Activated T-helper 1 cell treated with Interleukin-2 at 50 U/mL for 16 hours (primary cell): ENCODE data around the gene IFITM1.
"Not testable (repeated sequence)": the region's sequence is repeated elsewhere in the genome, so short reads cannot be mapped to it uniquely, and the experiment has no call there.

Source experiments
- DNase-seq: peaks from one replicate; pipeline ENCODE4 v3.0.0-alpha.2; 2020; ENCODE audit warnings: low read depth

IFITM1 gene

DNA sequence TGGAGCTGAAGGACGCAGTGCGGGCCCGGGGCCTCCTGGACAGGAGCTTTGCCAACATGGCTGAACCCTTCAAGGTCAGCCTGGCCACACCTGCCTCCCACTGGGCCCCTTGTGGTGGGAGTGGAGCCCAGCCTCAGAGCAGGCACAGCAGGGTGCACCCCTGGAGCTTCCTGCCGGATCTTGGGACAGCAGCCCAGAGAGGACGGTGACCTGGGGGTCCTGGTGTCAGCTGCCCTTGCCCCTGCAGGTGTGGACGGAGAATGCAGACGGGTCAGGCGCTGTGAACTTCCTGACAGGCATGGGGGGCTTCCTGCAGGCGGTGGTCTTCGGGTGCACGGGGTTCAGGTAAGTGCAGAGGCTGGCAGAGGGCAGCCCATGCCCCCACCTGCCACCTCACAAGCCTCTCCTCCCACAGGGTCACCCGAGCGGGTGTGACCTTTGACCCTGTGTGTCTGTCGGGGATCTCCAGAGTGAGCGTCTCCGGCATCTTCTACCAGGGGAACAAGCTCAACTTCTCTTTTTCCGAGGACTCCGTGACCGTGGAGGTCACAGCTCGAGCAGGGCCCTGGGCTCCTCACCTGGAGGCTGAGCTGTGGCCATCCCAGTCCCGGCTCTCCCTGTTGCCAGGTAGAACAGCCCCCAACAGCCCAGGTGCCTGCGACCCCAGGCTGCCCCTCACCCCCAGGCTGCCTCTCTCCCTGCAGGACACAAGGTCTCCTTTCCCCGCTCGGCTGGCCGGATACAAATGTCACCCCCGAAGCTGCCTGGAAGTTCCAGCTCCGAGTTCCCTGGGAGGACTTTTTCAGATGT lies 19.8 kb upstream of the IFITM1 start:
- DNase-seq = no peak

DNA sequence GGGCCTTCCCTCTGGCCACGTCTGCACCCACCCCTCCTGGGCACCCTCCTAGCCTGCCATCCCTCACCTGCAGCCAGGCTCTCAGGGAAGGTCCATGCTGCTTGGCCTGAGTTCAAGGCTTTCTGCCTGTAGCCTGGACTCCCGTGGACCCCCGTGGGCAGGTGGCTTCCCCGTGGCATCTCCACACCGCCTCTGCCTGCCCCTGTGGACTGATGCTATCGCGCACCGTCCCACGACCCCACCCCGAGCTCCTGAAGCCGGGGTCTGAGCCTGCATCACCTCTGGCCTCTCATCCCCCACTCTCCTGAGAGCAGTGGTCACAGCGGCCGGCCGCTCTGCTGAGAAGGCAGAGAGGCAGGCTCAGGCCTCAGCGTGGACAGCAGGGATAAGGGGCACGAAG lies 19.1 kb upstream of the IFITM1 start:
- DNase-seq = no peak

DNA sequence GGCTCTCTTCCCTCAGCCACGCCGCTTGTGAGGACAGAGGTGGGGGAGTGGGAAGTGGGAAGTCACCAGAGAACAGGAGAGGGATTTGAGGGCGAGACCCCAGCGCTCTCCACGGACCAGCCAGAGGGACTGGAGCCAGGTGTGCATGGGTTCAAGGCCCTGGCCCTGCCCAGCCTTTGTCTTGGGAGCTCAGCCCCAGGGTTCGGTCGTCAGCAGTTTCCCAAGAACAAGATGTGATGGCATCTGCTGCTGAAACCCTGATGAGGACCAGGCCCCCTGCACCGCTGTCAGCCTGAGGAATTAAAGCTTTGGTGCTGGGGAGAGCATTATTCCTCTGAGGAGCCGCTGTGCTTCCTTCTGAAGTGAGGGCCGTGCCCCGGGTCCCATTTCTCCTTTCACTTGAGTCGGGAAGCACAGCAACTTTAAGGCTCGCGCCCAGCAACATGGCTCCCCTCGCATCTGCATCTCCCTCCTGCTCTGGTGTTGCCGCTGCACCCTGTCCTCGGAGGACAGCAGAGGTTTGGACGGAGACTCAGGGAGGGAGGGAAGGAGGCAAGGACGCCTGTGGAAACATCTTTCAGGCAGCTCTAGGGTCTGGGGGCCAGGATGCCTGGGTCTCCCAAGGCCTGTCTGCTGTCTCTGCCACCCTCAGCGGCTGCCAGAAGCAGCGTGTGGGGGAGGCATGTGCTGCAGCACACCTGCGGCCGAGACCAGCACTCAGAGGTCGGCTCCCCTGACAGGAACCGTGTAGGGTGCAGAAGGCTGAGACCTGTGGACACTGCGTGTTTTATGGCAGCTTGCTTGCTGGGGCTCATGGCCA lies 18.3 kb upstream of the IFITM1 start:
- no peak for DNase-seq

DNA sequence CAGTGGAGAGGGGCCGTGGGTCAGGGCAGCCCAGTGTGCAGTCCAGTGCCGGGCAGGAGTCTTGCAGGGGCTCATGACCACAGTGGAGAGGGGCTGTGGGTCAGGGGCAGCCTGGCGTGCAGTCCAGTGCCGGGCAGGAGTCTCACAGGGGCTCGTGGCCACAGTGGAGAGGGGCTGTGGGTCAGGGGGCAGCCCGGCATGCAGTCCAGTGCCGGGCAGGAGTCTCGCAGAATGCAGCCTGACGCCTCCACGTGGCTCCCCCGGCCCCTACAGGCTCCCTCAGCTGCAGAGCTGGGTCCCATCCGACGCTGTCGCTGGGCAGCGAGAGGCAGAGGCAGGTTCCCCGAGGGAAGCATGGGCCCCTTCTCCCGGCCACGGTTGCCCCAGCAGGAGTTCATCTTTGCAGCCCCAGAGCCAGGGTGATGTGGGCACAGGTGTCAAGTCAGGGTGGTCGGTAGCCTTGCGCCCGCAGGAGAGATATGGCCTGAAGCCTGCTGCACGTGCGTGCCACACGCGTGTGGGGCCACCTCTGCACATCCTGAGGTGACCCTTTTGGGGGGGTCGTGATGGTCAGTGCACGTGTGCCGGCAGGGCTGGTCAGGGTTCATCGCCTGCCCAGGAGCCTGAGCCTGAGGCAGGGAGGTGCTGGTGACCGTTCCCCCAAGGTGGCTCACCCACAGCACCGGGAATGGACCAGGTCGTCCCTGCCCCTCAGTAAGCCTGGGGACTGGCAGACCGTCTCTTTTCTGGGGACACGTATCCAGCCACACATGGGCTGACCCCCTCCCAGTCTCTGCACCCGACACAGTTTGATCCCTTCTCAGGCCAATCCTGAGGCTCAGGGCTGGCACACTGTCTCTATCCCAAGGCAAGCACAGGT lies 17.4 kb upstream of the IFITM1 start:
- DNase-seq = no peak

DNA sequence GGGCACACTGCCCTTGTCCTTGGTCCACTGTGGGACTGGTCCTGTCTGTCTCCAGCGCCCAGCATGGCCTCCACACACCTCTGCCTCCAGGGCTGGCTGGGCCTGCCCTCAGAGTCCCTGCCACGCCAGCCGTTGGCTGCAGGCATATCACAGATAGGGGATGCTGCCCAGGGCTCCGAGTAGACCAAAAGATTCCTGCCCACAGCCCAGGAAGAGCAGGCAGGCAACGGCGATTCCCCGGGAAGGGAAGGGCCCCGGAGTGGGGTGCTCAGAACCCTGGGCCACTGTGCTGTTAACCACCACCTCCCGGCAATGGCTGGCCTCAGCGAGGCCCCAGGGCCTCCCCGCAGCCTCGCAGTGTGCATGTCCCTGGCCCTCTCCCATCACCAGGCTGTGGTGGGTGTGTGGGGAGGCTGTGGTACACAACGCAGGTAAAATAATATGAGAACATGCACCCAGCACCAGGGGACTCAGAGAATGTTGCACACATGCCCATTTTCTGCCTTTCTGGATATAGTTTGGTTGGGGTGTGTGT lies 16.7 kb upstream of the IFITM1 start:
- no peak for DNase-seq

DNA sequence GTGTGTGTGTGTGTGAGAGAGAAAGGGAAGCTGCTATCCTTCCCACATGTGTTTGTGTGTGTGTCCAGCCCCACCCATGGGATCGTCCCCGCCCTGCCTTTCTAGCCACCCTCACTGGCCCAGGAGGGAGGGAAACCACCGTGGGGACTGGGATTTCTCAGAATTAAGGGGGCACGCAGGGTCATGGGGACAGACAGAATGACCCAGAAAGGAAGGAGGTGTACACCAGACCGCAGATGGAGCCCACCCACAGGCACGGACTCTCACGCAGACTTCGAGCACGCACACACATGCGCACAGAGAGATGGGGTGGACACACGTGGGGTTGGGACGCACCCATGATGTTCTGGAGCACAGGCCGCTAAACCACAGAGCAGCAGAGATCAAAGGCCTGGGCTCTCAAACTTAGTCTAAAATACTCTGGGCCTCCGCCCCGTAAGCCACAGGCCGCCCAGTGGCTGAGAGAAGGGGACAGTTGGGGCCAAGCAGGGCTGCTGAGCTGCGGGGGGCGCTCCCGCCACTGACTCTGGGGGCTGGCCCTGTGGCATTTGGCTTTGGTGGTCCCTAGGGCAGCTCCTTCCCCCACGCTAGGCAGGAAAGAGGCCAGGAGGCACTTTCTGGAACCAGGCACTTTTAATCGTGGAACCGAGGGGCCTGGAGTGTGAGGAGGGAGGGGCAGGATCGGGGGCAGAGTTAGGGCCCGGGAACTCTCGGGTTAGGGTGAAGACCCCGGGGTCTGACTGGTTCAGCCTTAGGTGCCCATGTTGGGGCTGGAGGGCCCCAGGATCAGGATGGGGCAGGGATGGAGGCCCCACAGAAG lies 16.0 kb upstream of the IFITM1 start:
- DNase-seq = no peak

DNA sequence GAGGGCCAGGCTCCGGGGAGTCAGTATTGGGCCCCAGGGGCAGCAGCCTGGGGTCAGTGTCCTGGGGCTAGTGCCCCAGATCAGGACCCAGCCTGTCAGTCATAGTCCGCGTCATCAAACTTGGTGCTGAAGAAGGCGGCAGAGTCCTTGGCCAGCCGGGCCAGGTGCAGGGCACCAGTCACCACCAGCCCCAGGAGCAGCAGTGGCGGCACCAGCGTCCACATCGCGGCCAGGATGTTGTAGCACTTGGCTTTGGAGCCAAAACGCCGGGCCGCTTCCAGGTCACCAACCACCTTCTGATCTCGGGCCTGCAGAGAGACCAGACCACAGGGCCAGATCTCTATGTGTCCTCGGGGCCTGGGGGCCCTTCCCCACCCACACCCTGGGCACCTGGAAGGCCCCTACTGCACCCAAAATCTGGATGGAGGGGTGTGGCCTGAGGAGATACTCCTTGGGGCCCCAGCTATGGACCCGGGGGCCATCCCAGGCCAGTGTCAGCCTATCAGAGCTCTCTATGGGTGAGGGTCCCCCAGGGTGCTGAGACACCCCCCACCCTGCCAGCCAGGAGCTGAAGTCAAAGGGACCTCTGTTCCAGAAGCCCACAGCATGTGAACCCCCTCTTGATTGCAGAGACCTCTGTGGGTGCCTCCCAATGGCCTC lies 15.3 kb upstream of the IFITM1 start:
- DNase-seq = no peak

DNA sequence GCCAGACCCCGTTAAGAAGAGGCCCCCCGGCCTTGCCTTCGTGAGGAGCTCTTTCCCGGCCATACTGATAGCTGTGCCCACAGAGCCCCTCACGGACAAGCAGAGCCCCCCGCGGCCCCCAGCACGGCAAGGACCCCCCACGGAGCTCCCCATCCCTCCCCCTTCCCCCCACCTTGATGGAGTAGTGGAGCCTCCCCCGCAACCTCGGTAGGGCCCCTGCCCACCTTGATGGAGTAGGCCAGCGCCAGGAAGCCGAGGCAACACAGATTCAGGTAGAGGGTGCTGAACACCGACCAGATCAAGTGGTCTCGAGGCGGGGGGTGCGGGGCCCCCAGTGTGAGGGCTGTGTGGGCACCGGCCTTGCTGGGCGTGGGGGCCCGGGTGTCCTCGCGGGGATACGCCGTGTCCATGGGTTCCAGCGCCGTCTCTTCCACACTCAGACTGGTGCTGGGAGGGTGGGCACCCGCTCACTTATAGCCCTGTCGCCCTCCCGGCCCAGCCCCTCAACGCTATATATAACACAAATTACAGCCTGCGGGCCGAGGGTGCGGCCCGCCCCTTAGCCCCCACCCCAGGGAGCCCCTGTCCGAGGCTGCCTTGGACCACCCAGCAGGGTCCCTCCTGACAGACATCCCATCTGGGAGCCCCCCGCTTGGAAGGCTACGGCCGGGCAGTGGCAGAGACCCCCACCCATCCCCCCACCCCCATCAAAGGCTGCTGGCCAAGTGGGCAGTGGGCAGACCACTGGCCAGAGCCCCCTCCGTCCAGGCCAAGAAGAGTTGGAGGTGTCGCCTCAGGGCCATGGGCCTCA lies 14.6 kb upstream of the IFITM1 start, which contains the start of gene IFITM5:
IFITM5 (minus strand) TSS at position 446 of the 811 bp plus-strand sequence; CDS start at position 410, 36 bp downstream.
- DNase-seq = no peak

DNA sequence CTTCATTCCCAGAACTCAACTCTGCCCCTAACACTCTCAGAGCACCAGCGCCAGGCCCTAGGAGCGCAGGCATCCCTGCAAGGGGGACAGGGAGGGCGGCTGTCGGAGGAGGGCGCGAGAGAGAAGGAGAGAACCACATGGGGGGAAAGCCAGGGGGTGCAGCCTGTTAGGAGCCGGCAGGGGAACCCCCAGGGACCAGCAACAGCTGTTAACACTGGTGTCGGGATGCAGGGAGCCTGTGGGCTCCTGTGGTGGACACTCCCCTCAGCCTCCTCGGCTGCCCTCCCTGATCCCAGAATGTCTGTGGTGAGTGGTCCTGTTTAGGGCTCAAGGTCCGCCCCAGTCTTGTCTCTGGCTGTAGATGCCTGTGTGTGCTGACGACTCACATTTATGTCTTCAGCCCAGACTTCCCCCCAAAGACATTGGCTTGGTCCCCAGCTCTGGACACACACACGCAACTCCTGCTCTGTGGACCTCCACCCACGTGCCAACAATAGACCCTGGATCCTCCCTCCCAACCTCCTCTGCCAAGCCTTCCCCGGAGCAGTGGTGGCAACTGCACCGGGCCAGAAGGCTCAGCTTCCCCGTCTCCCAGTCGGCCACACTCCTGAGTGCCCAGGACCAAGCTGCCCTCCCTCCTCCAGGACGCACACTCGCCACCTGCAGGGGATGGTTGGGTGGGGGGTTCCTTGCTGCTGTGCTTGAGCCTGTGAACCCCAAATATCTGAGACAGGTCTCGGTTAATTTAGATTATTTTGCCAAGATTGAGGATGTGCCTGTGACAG lies 13.7 kb upstream of the IFITM1 start:
- no peak for DNase-seq

DNA sequence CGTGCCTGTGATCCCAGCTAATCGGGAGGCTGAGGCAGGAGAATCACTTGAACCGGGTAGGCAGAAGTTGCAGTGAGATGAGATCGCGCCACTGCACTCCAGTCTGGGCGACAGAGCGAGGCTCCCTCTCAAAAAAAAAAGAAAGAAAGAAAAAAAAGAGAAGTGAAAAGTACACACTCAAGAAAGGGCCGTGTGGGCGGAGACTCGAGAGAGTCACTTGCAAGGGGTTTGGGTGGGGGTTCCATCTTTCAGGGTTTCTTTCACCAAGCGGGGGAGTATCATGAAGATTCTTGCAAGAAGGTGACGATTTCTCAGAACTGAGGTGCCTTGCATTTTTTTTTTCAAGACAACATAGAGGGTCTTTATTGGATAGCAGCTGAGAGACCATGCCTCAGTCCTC lies 10.5 kb upstream of the IFITM1 start:
- no peak for DNase-seq

DNA sequence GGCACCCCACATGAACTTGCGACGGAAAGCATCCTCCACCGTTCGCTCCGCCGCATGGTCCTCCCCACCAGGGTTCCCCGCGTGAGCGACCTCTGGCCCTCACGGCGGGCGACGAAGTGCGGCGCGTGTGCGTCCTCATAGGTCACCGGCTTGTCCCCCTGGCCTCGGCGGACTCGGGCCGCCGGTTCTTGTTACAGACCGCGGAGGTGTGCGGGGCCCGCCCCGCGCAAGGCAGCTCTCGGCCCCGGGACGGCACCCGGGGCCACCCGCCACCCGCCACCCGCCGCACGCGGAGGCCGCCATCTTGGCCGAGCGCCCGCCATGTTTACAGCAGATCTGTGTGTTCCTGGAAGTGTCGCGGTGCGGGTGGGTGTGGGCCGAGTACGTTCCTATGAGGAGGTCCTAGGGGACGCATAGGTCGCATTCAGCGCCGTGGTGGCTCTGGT lies 9.8 kb upstream of the IFITM1 start:
- no peak for DNase-seq

DNA sequence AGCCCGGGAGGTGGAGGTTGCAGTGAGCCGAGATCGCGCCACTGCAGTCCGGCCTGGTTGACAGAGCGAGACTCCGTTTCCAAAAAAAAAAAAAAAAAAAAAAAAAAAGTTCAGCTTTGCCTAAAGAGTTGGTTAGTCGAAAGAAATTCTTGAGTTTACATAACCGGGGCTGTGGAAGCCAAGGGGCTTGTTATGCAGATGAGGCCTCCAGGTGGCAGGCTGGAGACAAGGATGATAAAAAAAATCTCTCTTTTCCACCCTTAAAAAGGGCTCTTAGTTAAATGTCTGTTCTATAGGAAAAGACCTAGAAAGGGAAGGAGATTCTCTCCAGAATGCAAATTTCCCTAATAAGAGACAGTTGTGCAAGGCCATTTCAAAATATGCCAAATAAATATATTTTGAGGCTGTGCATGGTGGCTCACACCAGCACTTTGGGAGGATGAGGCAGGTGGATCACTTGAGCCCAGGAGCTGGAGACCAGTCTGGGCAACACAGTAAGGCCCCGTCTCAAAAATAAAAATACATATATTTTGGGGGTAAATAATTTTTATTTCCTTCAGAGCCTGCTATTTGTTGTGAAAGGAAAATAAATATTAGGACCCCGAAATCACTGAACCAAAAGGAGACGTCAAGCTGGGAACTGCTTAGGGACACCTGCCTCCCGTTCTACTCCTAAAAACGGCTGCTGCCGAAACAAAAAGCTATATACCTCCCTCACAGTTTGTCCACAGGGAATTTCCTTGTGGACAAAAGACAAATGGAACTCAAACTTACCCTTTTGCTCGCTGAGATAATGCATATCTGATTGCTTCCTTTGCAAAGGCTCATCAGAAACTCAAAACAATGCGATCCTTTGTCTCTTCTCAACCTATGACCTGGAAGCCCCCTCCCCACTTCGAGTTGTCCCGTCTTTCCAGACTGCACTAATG lies 8.7 kb upstream of the IFITM1 start:
- DNase-seq = no peak

DNA sequence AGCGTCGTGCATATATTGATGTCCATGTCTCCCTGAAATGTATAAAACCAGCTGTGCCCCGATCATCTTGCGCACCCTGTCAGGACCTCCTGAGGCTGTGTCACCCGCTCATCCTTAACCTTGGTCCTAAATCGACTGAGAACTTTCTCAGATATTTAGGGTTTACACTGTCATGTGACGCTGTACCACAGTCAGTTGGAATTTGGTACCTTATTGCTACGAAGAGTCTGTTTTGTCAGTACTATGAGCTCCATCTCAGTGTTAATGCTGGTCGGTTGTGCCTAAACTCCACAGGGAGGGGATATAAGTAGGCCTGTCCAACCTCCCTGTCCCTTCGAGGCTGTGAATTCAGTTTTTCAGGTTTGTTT lies 8.0 kb upstream of the IFITM1 start:
- DNase-seq = no peak

DNA sequence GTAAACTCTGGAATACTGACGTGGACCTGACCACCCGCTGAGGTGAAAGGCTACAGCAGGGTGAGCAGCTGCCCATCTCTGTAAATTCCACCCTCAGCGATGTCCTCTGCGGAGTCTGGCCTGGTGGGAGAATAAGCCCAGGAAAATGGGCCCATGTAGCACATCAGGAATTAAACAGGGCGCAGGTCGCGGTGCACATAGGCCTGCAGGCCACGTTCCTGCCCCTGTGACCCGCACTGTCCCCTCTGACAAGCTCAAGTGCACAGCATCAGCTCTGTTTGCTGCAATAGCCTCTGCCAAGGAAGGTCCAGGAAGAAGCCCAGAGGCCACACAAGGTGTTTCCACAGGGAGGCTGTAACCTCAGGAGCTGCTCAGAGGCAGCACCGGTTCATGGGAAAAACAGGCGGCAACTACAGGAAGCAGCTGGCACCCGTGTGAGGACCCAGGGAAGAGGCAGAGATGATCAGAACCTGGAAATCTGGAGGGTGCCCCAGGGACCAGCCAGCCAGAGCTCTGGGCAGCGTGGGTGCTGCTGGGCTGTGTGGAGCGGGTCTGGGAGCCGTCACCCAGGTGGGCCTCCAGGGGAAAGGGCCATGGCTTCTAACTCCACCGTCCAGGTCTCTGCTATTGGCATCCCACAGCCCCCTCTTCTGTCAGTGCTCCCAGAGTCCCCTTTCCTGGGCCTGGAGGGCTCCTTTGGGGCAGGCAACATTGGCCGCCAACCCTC lies 7.0 kb upstream of the IFITM1 start:
- DNase-seq = no peak

DNA sequence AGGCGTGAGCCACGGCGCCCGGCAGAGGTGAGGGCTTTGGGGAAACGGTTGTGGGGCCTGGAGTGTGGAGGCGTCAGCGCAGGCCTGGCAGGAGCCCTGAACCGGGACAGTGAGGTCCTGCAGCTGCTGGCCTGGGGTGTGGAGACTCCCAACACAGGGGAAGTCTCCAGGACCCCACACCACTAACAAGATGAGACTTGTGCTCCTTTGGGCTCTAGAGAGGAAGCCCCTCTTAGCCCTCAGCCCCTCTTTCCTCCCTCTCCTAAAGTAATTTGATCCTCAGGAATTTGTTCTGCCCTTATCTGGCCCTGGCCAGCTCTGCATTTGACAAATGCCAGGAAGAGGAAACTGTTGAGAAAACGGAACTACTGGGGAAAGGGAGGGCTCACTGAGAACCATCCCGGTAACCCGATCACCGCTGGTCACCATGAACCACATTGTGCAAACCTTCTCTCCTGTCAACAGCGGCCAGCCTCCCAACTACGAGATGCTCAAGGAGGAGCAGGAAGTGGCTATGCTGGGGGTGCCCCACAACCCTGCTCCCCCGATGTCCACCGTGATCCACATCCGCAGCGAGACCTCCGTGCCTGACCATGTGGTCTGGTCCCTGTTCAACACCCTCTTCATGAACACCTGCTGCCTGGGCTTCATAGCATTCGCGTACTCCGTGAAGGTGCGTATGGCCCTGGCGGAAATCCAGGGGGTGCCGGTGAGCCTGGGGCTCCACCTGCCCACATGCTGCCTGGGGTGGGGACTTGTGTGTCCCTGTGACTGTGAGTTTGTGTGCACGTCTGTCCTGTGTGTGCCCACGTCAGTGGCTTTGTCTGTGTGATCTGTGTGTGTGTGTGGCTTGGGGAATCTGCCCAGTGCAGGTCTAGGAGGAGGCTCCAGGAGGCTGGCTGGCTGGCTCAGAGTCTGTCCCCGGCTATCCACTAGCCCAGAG lies 5.8 kb upstream of the IFITM1 start, which contains the start of gene IFITM2:
IFITM2 (plus strand) TSS at position 51 of the 943 bp plus-strand sequence; CDS start at position 428, 377 bp downstream.
- DNase-seq = not testable (repeated sequence)
